HCT116 (cell line): ENCODE measurements around the gene ATF5. TPM values are rescaled to one million over a fixed set of nuclear protein-coding genes. Genes with fewer than 3 reads are reported as not detected.

Experiments
- ATAC-seq: fragments of 200-7000 bp; cut with Tn5 transposase; 2 replicates; pipeline ENCODE4 v1.9.1; 2020; ENCODE audit warnings: mild to moderate bottlenecking, moderate library complexity
- BruUV-seq: library from RNA; stranded (reverse); fragments of 400-500 nt; replicated peaks from 2 replicates; lab custom pipeline; 2021; lab: Mats Ljungman, UMichigan
- CTCF ChIA-PET: fragments of 300-600 bp; sonication (Branson Sonifier 250); formaldehyde crosslinking; loops from one replicate; lab custom pipeline; 2021; ENCODE audit warnings: antibody characterized with exemption; lab: Charles Lee
- POLR2A ChIA-PET: fragments of 300-600, 350-600 bp; sonication (Branson Sonifier 250); formaldehyde crosslinking; loops from one replicate; lab custom pipeline; 2021; ENCODE audit warnings: antibody characterized with exemption; lab: Charles Lee
- RAD21 ChIA-PET, 2 experiments: fragments of 300-600 bp; sonication (Branson Sonifier 250); formaldehyde crosslinking; loops; one replicate each; lab custom pipeline; 2023; ENCODE audit warnings: low total read pairs in 2 of 2; ENCODE audit not compliant: uncharacterized antibody in 2 of 2, unreplicated experiment in 2 of 2, low non-redundant PET in 1 of 2; lab: Charles Lee
- DNase-seq: peaks from one replicate; pipeline ENCODE4 v3.0.0-alpha.2; 2010; ENCODE audit warnings: low read depth, low spot score
- H2AFZ ChIP-seq: fragments of 200-600 bp; shearing (Covaris generic), sonication (generic); 2 replicates; pipeline ENCODE4 v1.6.1; 2017; ENCODE audit warnings: low read depth, mixed run types, mixed read lengths, antibody characterized with exemption, low read length; ENCODE audit not compliant: poor library complexity, severe bottlenecking
- H3K27ac ChIP-seq: 2 replicates; pipeline ENCODE4 v1.5.1; 2012; ENCODE audit warnings: low read depth, low read length
- H3K27me3 ChIP-seq: fragments of 200-600 bp; sonication (generic); 2 replicates; pipeline ENCODE4 v1.6.1; 2016; ENCODE audit warnings: mixed run types, low read length, mixed read lengths; ENCODE audit not compliant: insufficient read depth
- H3K36me3 ChIP-seq, 2 experiments: fragments of 200-500 bp in 1 of 2; fragments of 200-600 bp in 1 of 2; sonication (Bioruptor generic) in 1 of 2; sonication (generic) in 1 of 2; 2 replicates each; pipeline versions ENCODE4 v1.5.1 to v1.6.1; 2014 to 2016; ENCODE audit warnings: low read length in 2 of 2, inconsistent platforms in 1 of 2, mixed read lengths in 1 of 2, mixed run types in 1 of 2; ENCODE audit not compliant: insufficient read depth in 2 of 2, control insufficient read depth in 1 of 2
- H3K4me1 ChIP-seq, 2 experiments: fragments of 200-600 bp in 1 of 2; sonication (generic) in 1 of 2; 2 replicates each; pipeline versions ENCODE4 v1.5.1 to v1.6.1; 2012 to 2017; ENCODE audit warnings: low read length in 2 of 2, inconsistent platforms in 1 of 2, mild to moderate bottlenecking in 1 of 2, mixed read lengths in 1 of 2, mixed run types in 1 of 2, moderate library complexity in 1 of 2; ENCODE audit not compliant: insufficient read depth in 2 of 2, control insufficient read depth in 1 of 2
- H3K4me2 ChIP-seq: fragments of 200-600 bp; sonication (generic); 2 replicates; pipeline ENCODE4 v1.6.1; 2017; ENCODE audit warnings: mixed run types, low read length, mixed read lengths
- H3K4me3 ChIP-seq, 2 experiments: fragments of 200-600 bp in 1 of 2; sonication (generic) in 1 of 2; replicated peaks in 1 of 2; 2 replicates each; pipeline ENCODE4 v1.5.1; 2011 to 2016; ENCODE audit warnings: low read length in 2 of 2, control low read depth in 1 of 2, low read depth in 1 of 2, mild to moderate bottlenecking in 1 of 2, mixed read lengths in 1 of 2, mixed run types in 1 of 2
- H3K79me2 ChIP-seq: fragments of 200-600 bp; sonication (generic); 2 replicates; pipeline ENCODE4 v1.6.1; 2017; ENCODE audit warnings: mild to moderate bottlenecking, mixed run types, low read length, moderate library complexity, mixed read lengths; ENCODE audit not compliant: insufficient read depth
- H3K9ac ChIP-seq: fragments of 200-600 bp; sonication (generic); 2 replicates; pipeline ENCODE4 v1.6.1; 2016; ENCODE audit warnings: low read length, mixed read lengths
- H3K9me2 ChIP-seq: fragments of 200-600 bp; sonication (generic), shearing (Covaris generic); 2 replicates; pipeline ENCODE4 v1.6.1; 2017; ENCODE audit warnings: mixed run types, mild to moderate bottlenecking, moderate library complexity; ENCODE audit not compliant: insufficient read depth
- H3K9me3 ChIP-seq, 2 experiments: fragments of 200-500 bp in 1 of 2; fragments of 200-600 bp in 1 of 2; sonication (Bioruptor generic) in 1 of 2; sonication (generic) in 1 of 2; 2 replicates each; pipeline ENCODE4 v1.6.1; 2014 to 2017; ENCODE audit warnings: low read length in 2 of 2, mixed read lengths in 2 of 2, inconsistent platforms in 1 of 2, low read depth in 1 of 2, mild to moderate bottlenecking in 1 of 2, mixed run types in 1 of 2, moderate library complexity in 1 of 2; ENCODE audit not compliant: control insufficient read depth in 1 of 2, insufficient read depth in 1 of 2
- H4K20me1 ChIP-seq: fragments of 200-600 bp; sonication (generic), shearing (Covaris generic); 2 replicates; pipeline ENCODE4 v1.6.1; 2017; ENCODE audit warnings: mixed run types, mild to moderate bottlenecking, moderate library complexity; ENCODE audit not compliant: insufficient read depth
- ATF3 ChIP-seq: IDR thresholded peaks from 2 replicates; pipeline ENCODE4 v1.6.1; 2012
- CBX3 ChIP-seq: IDR thresholded peaks from 2 replicates; pipeline ENCODE4 v1.6.1; 2012; ENCODE audit warnings: low read depth
- CEBPB ChIP-seq: IDR thresholded peaks from 2 replicates; pipeline ENCODE4 v1.6.1; 2012; ENCODE audit warnings: low read depth
- EGR1 ChIP-seq: IDR thresholded peaks from 2 replicates; pipeline ENCODE4 v1.6.1; 2012; ENCODE audit warnings: low read depth
- ELF1 ChIP-seq: IDR thresholded peaks from 2 replicates; pipeline ENCODE4 v1.6.1; 2012; ENCODE audit warnings: low read depth, borderline replicate concordance
- EZH2phosphoT487 ChIP-seq: fragments of 200-600 bp; IDR thresholded peaks from 2 replicates; pipeline ENCODE4 v1.6.1; 2018; ENCODE audit warnings: antibody characterized with exemption, borderline replicate concordance
- FOSL1 ChIP-seq: IDR thresholded peaks from 2 replicates; pipeline ENCODE4 v1.6.1; 2012; ENCODE audit warnings: low read depth
- JUND ChIP-seq: IDR thresholded peaks from 2 replicates; pipeline ENCODE4 v1.6.1; 2012
- MAX ChIP-seq: IDR thresholded peaks from 2 replicates; pipeline ENCODE4 v1.6.1; 2012
- POLR2A ChIP-seq: IDR thresholded peaks from 2 replicates; pipeline ENCODE4 v1.7.0; 2011; ENCODE audit warnings: borderline replicate concordance; ENCODE audit not compliant: insufficient read depth, insufficient read length; ENCODE audit errors: extremely low read depth
- POLR2AphosphoS5 ChIP-seq: IDR thresholded peaks from 2 replicates; pipeline ENCODE4 v1.6.1; 2011; ENCODE audit warnings: mild to moderate bottlenecking, low read depth, low read length, moderate library complexity
- RAD21 ChIP-seq: IDR thresholded peaks from 2 replicates; pipeline ENCODE4 v1.6.1; 2012; ENCODE audit warnings: low read depth, mild to moderate bottlenecking
- REST ChIP-seq: IDR thresholded peaks from 2 replicates; pipeline ENCODE4 v1.6.1; 2012; ENCODE audit warnings: low read depth
- SIN3A ChIP-seq: IDR thresholded peaks from 2 replicates; pipeline ENCODE4 v1.6.1; 2012; ENCODE audit warnings: low read depth
- SP1 ChIP-seq: IDR thresholded peaks from 2 replicates; pipeline ENCODE4 v1.6.1; 2012; ENCODE audit warnings: low read depth
- SRF ChIP-seq: IDR thresholded peaks from 2 replicates; pipeline ENCODE4 v1.6.1; 2012; ENCODE audit warnings: low read depth
- TCF7L2 ChIP-seq: IDR thresholded peaks from 2 replicates; pipeline ENCODE4 v1.7.0; 2011; ENCODE audit warnings: borderline replicate concordance, inconsistent platforms; ENCODE audit not compliant: insufficient read depth, insufficient read length; ENCODE audit errors: extremely low read depth
- YY1 ChIP-seq: IDR thresholded peaks from 2 replicates; pipeline ENCODE4 v1.6.1; 2011; ENCODE audit warnings: low read length, low read depth, moderate library complexity, mild to moderate bottlenecking; ENCODE audit not compliant: insufficient replicate concordance; ENCODE audit errors: extremely low read depth
- ZBTB33 ChIP-seq: IDR thresholded peaks from 2 replicates; pipeline ENCODE4 v1.6.1; 2011; ENCODE audit warnings: mild to moderate bottlenecking, low read length, moderate library complexity; ENCODE audit not compliant: insufficient replicate concordance; ENCODE audit errors: extremely low read depth
- ZNF274 ChIP-seq: fragments of 200-500 bp; sonication (Bioruptor generic); IDR thresholded peaks from 2 replicates; pipeline ENCODE4 v1.6.1; 2014; ENCODE audit warnings: mild to moderate bottlenecking, low read depth, low read length, inconsistent platforms
- intact Hi-C: fragments of 100-400 bp; cut with micrococcal nuclease; formaldehyde crosslinking; loops from 2 replicates; pipeline ENCODE4 v1.10.0; 2022
- total RNA-seq: library from RNA; stranded (reverse); gene quantifications from one replicate; pipeline ENCODE4 v1.2.1, GENCODE V29; 2021; ENCODE audit not compliant: unreplicated experiment

Gene ATF5
- total RNA-seq, 1 experiment from 2014 or later, result 28.2 TPM

- no peaks in the 10 kb centered on the region for H3K9me3 ChIP-seq
- H3K4me2 ChIP-seq, result no peak overlapping the region
- no peaks in the 10 kb centered on the region for H3K79me2 ChIP-seq
- no TSS peak for BruUV-seq
- H3K9me2 ChIP-seq, result no peaks in the 10 kb centered on the region
- H2AFZ ChIP-seq, result no peak overlapping the region
- no peak overlapping the region for H3K27ac ChIP-seq
- POLR2A ChIA-PET, result no interaction called here
- TF ChIP-seq SRF (no peak), MAX (no peak), TCF7L2 (no peak), EZH2phosphoT487 (no peak), REST (no peak), RAD21 (no peak), ELF1 (no peak), YY1 (no peak), POLR2AphosphoS5 (no peak), EGR1 (no peak), ATF3 (no peak), FOSL1 (no peak), ZBTB33 (no peak), JUND (no peak), CEBPB (no peak), SP1 (no peak), CBX3 (no peak), ZNF274 (no peak), SIN3A (no peak), POLR2A (no peak)
- TF ChIP-seq, all 23 proteins: peak for 0
- Histone ChIP-seq H3K9ac (no peak overlapping the region), H3K4me1 (no peaks in the 10 kb centered on the region), H3K36me3 (peaks cover 0 to 2% of the 10 kb centered on the region in 2 experiments; a peak in 1 of 4 replicates), H3K4me3 (no peak overlapping the region), H3K27me3 (no peaks in the 10 kb centered on the region), H4K20me1 (no peaks in the 10 kb centered on the region)
- ChIA-PET RAD21 (interaction anchor here in 1 of 2 experiments (0.6 kb wide), 1 partner anchor 476 kb away, joined by 6 read pairs; no protein-coding TSS in a partner anchor), CTCF (interaction anchor here (0.6 kb wide), 1 partner anchor 16 kb away, joined by 3 read pairs; no protein-coding TSS in a partner anchor)
- ATAC-seq (no peak), DNase-seq (no peak)
- intact Hi-C loops, result no loop called here
These were observed 52.9 kb downstream of the ATF5 start for GRCh38 chr19:49981603-49982593.
